Mammary epithelial cell (primary cell): ENCODE data around the gene ZNF317.

ENCODE experiments used
- EZH2 ChIP-seq: IDR thresholded peaks from 2 replicates; pipeline ENCODE4 v1.6.1; 2012; ENCODE audit warnings: low read length, inconsistent platforms, borderline replicate concordance
- TF ChIP-seq, protein P1 (sequence below), 2 donors: IDR thresholded peaks in 1 of 2; conservative IDR thresholded peaks in 1 of 2; 2 replicates each; pipeline ENCODE4 v1.5.1; 2011 to 2012; ENCODE audit warnings: inconsistent platforms in 2 of 2, low read length in 2 of 2, mild to moderate bottlenecking in 2 of 2, control low read depth in 1 of 2, low read depth in 1 of 2; ENCODE audit not compliant: insufficient read depth in 1 of 2; ENCODE audit errors: extremely low read depth in 1 of 2

- TF ChIP-seq, protein P1, sequence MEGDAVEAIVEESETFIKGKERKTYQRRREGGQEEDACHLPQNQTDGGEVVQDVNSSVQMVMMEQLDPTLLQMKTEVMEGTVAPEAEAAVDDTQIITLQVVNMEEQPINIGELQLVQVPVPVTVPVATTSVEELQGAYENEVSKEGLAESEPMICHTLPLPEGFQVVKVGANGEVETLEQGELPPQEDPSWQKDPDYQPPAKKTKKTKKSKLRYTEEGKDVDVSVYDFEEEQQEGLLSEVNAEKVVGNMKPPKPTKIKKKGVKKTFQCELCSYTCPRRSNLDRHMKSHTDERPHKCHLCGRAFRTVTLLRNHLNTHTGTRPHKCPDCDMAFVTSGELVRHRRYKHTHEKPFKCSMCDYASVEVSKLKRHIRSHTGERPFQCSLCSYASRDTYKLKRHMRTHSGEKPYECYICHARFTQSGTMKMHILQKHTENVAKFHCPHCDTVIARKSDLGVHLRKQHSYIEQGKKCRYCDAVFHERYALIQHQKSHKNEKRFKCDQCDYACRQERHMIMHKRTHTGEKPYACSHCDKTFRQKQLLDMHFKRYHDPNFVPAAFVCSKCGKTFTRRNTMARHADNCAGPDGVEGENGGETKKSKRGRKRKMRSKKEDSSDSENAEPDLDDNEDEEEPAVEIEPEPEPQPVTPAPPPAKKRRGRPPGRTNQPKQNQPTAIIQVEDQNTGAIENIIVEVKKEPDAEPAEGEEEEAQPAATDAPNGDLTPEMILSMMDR (conservative IDR thresholded peaks at IDR 0.05 in 1 of 2, IDR thresholded peaks at IDR 0.05 in 1 of 2; ENCODE audit: extremely low read depth in 1 of 2, insufficient read depth in 1 of 2, low read depth in 1 of 2, low read length in 2 of 2): no peak
- TF ChIP-seq EZH2: no peak
These were observed 47.0 kb downstream of the ZNF317 start for GRCh38 chr19:9187191-9187590.
